Right cardiac atrium (tissue), 5 donors: ENCODE data around the gene CAMSAP1. TPM values are rescaled to one million over a fixed set of nuclear protein-coding genes. Genes with fewer than 3 reads are reported as not detected.

Source experiments
- ATAC-seq, 2 donors: fragments of 200-7000 bp; cut with Tn5 transposase; one replicate each; pipeline versions ENCODE4 v1.8.0 to v1.9.1; 2020; ENCODE audit warnings: moderate library complexity in 2 of 2, mild to moderate bottlenecking in 1 of 2
- DNase-seq, 3 donors: peaks; one replicate each; pipeline ENCODE4 v3.0.0-alpha.2; 2020
- H3K27ac ChIP-seq: one replicate; pipeline ENCODE4 v1.5.1; 2013; ENCODE audit warnings: mild to moderate bottlenecking, low read length, control low read depth, moderate library complexity
- H3K27me3 ChIP-seq: one replicate; pipeline ENCODE4 v1.6.1; 2013; ENCODE audit not compliant: control insufficient read depth, insufficient read depth
- H3K4me1 ChIP-seq: one replicate; pipeline ENCODE4 v1.6.1; 2013; ENCODE audit warnings: low read length; ENCODE audit not compliant: control insufficient read depth, insufficient read depth
- H3K4me3 ChIP-seq: one replicate; pipeline ENCODE4 v1.5.1; 2013; ENCODE audit warnings: low read length, control low read depth
- H3K9me3 ChIP-seq: one replicate; pipeline ENCODE4 v1.6.1; 2013; ENCODE audit warnings: low read length; ENCODE audit not compliant: control insufficient read depth
- WGBS: extraction: QIAGEN DNeasy Blood & Tissue Kit; methylation state at CpG from one replicate; pipeline ENCODE4 v1.1.7; 2013; 5-methylcytosine and 5-hydroxymethylcytosine counted together
- intact Hi-C, 4 donors: fragments of 100-400 bp; cut with DNase I; formaldehyde crosslinking; loops; one replicate each; pipeline versions ENCODE4 v1.11.0 to v1.14.0; 2022 to 2023
- polyA plus RNA-seq: library from polyadenylated mRNA; stranded (reverse); fragments of 200-250 nt; gene quantifications from one replicate; pipeline ENCODE4 v1.2.3, GENCODE V29; 2013
- total RNA-seq, 4 donors: library from RNA; stranded (reverse); fragmentation: NEBNext Ultra II Directional; extraction: Animal tissue kit (Norgen Biotek cat#: 25700); gene quantifications; one replicate each; pipeline ENCODE4 v1.2.1, GENCODE V29; 2021
- donor health status: healthy with polysubstance abuse.
- donor health status: DM: no; HTN: yes; CAD: no.
- donor health status: DM: no; HTN: no; CAD: no.
- donor health status: DM: no; HTN: yes; CAD: no; lungs with severe emphysema.
- donor health status: DM: yes; HTN: yes; CAD: no.

CAMSAP1 gene
- total and polyA plus RNA-seq, 5 donors, result 10.0 to 22.8 (median 18.2) TPM

DNA sequence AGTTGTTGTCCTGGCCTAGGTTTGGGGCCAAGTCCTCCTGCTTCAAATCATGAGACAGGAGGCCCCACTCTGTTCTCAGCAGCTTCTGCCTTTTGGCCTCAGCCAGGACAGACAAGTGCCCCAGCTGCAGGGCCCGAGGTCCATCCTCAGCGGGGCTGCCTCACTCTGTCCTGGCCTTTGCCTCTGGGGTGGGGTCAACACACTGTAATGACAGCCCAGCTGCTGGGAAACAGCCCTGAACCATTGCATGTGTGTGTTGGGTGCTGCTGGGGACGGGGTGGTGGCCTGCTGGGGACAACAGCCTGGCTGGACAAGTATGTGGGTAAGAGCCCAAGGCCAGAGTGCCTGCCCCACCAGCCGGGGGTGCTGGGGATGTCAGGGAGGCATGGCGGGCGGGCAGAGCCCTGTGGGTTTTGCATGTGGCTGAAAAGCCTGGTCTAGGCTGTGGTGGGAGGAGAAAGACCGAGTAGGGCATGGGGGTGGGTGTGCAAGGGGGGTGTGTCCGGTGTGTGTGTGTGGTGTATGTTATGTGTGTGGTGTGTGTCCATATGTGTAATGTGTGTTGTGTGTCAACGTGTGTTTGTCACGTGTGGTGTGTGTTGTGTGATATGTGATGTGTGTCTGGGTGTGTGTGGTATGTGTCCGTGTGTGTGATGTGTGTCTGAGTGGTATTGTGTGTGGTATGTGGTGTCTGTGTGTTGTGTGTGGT, 133.7 kb downstream of the CAMSAP1 start:
- intact Hi-C loops, result no loop called here
- no peak for DNase-seq
- H3K27me3 ChIP-seq, result no peaks in the 10 kb centered on the region
- WGBS, result 78% methylated on average over 11 of the region's 11 CpGs
- H3K4me1 ChIP-seq, result no peaks in the 10 kb centered on the region
- H3K27ac ChIP-seq, result no peak overlapping the region
- no peaks in the 10 kb centered on the region for H3K9me3 ChIP-seq
- H3K4me3 ChIP-seq, result no peak overlapping the region
- no peak for ATAC-seq

DNA sequence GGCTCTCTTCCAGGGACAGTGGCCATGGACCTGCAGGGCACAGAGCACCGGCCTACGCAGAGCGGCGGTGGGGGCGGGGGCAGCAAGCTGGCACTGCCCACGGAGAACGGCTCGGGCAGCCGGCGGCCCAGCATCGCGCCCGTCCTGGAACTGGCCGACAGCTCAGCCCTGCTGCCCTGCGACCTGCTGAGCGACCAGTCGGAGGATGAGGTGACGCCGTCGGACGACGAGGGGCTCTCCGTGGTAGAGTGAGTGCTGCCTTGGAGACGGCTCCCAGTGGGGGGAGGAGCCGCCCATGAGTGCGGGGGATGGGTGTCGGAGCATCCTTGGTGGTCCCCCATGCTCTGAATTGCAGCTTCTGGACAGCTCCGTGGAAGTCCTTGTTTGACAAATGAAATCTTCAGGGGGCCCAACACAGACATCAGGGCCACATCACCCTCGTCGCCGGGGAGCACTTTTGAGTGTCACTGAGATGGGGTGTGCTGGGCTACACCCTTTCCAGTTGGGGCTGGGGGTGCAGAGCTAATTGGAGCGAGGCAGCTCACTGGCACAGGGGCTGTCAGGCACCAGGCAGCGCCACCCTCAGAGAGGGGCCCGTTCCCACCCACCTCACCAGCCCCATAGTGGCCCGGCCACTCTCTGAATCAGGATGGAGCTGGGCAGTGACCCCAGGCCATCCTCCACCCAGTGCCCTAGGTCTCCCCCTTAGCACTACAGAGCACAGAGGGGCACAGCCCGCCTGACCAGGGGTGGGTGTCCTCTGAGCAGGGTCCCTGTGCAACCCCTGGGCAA, 134.4 kb downstream of the CAMSAP1 start:
- WGBS, result 64% methylated on average over 36 of the region's 36 CpGs

DNA sequence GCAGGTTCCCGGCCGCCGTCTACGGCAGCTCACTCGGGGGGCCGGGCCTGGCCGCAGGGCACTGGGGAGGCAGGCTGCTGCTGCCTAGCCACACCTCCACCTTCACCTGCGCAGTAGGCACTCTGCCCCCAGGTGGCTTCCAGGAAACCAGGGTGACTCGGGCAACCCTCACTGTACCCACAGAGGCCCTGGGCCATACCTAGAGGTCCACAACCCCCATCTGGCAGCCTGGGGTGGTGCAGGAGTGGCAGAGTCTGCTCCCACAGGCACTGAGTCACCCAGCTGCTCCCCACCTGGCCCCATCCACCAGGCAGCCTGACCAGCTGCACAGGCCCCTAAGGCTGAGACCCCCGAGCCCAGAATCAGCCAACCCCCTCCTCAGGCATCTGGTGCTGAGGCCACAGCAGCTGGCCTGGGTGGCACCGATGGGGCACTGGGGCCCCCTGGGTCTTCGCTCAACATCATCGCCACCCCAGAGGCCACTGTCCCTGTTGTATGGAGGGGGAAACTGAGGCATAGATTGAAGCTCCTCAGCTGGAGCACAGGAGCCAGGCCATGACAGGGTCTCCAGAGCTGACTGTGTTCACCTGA, 135.2 kb downstream of the CAMSAP1 start:
- WGBS, result 78% methylated on average over 13 of the region's 13 CpGs
- intact Hi-C loops, result no loop called here
- no peaks in the 10 kb centered on the region for H3K27me3 ChIP-seq
- H3K4me3 ChIP-seq, result no peak overlapping the region
- ATAC-seq, result no peak
- no peaks in the 10 kb centered on the region for H3K4me1 ChIP-seq
- no peak overlapping the region for H3K27ac ChIP-seq
- H3K9me3 ChIP-seq, result no peaks in the 10 kb centered on the region
- DNase-seq, result no peak

More for the DNA sequence above, 134.4 kb downstream of the CAMSAP1 start:
- no peak overlapping the region for H3K4me3 ChIP-seq
- H3K27me3 ChIP-seq, result no peaks in the 10 kb centered on the region
- H3K27ac ChIP-seq, result no peak overlapping the region
- no peaks in the 10 kb centered on the region for H3K4me1 ChIP-seq
- no peaks in the 10 kb centered on the region for H3K9me3 ChIP-seq
- ATAC-seq (no peak), DNase-seq (no peak)
- intact Hi-C loops, result no loop called here

DNA sequence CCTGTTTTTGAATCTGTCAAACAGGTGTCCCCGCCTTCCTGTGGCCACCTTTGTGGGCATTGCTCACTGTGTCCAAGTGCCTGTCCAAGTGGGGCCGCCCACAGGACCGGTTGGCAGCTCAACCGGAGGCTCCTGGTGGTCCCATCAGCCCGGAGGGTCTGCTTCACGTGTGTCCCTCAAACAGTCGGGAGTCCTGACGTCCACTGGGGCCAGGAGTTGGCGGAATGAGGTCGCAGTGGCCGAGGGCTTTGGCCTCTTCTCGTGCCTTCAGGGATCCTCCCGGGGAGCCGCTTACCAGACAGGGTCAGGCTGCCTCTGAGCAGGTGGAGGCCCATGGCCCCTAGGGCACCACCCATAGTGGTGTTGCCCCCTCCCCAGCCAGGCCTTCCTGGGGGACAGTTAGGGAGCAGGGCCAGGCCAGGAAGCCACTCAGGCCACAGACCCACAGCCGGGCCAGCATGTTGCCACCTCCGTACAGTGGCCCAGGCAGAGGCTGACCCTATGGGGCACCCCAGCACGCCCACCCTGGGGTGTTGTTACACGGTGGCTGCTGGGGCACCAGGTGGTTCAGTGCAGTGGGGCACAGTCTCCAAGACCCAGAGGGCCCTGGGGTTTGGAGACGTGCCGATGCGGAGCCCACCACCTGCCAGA, 135.8 kb downstream of the CAMSAP1 start:
- intact Hi-C loops, result no loop called here

DNA sequence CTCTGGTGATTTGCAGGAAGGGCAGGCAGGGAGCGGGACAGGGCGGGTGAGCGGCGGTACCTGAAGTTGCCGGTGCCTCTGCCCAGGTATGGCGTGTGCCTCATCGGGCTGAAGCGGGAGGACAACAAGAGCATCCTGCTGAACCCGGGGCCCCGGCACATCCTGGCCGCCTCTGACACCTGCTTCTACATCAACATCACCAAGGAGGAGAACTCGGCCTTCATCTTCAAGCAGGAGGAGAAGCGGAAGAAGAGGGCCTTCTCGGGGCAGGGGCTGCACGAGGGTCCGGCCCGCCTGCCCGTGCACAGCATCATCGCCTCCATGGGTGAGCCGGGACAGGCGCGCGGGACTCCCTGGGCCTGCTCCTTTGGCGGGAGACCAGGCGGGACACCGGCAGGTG, 136.6 kb downstream of the CAMSAP1 start:
- no peak for ATAC-seq
- intact Hi-C loops, result no loop called here
- Histone ChIP-seq H3K27ac (no peak overlapping the region), H3K4me3 (no peak overlapping the region), H3K4me1 (no peaks in the 10 kb centered on the region), H3K27me3 (no peaks in the 10 kb centered on the region), H3K9me3 (no peaks in the 10 kb centered on the region)
- DNase-seq, result no peak
- 87% methylated on average over 26 of the region's 26 CpGs for WGBS

More for the DNA sequence above, 135.8 kb downstream of the CAMSAP1 start:
- H3K4me1 ChIP-seq, result no peaks in the 10 kb centered on the region
- DNase-seq, result no peak
- H3K9me3 ChIP-seq, result no peaks in the 10 kb centered on the region
- no peak for ATAC-seq
- 88% methylated on average over 21 of the region's 21 CpGs for WGBS
- H3K27ac ChIP-seq, result no peak overlapping the region
- no peak overlapping the region for H3K4me3 ChIP-seq
- no peaks in the 10 kb centered on the region for H3K27me3 ChIP-seq

DNA sequence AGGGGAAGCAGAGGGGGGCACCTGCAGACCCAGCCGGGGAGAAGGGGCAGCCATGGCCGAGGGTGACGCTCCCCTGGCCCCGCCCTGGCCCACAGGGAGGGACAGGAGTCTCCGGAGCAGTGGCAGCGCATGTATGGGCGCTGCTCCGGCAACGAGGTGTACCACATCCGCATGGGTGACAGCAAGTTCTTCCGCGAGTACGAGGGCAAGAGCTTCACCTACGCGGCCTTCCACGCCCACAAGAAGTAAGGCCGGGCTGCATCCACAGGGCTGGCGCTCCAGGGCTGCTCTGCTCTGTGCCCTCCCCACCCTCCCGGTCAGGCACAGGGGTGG, 137.2 kb downstream of the CAMSAP1 start:
- DNase-seq (no peak), ATAC-seq (no peak)
- H3K4me3 ChIP-seq, result no peak overlapping the region
- no peaks in the 10 kb centered on the region for H3K9me3 ChIP-seq
- no peaks in the 10 kb centered on the region for H3K27me3 ChIP-seq
- WGBS, result 86% methylated on average over 19 of the region's 19 CpGs
- intact Hi-C loops, result no loop called here
- no peak overlapping the region for H3K27ac ChIP-seq
- no peaks in the 10 kb centered on the region for H3K4me1 ChIP-seq

DNA sequence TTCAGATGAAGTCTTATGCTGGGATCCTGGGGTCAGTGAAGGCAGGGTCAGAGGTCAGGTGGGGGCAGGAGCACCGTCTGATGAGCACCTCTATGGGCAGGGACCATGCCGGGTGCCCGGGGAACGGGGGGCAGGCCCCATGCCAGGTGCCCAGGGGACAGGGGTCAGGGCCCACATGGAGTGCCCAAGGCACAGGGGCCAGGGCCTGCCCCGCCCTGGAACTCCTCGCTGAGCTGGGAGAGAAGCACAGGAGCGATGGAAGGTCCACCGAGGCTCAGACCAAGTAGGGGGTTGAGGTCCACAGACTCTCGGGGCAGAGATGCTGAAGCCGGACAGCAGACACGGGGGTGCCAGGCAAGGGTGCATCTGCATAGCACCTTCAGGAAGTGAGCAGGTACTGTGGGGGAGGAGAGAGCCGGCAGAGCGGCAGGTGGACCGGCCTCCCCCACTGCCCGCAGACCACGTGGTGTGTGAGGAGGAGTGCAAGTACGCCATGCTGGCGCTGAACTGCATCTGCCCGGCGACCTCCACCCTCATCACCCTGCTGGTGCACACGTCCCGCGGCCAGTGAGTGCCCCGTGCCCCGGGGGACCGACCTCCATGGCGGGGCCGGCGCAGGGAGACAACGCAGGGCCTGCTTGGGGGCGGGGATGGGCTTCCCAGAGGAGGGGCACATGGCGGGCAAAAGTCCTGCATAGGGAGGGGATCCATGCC, 137.7 kb downstream of the CAMSAP1 start:
- ATAC-seq (no peak), DNase-seq (no peak)
- Histone ChIP-seq H3K27me3 (no peaks in the 10 kb centered on the region), H3K27ac (no peak overlapping the region), H3K4me1 (no peaks in the 10 kb centered on the region), H3K4me3 (no peak overlapping the region), H3K9me3 (no peaks in the 10 kb centered on the region)
- WGBS, result 87% methylated on average over 32 of the region's 32 CpGs
- intact Hi-C loops, result no loop called here

DNA sequence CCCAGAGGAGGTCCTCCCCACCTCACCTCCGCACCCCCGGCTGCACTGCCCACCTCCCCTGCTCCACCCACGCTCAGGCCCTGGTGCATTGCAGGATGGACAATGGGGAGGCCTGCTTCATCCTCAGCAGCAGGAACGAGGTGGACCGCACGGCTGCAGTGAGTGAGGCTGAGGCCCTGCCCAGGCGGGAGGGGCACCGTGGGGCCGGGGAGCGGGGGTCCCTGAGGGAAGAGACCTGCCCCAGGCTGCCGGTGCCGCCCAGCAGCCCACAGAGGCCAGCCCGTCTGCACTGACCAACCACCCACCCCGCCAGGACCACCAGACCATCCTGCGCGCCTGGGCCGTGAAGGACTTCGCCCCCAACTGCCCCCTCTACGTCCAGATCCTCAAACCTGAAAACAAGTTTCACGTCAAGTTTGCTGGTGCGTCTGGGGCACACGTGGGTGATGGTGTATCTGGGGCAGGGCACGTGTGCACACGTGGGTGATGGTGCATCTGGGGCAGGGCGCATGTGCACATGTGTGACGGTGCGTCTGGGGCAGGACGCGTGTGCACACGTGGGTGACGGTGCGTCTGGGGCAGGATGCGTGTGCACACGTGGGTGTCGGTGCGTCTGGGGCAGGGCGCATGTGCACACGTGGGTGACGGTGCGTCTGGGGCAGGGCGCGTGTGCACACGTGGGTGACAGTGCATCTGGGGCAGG, 138.7 kb downstream of the CAMSAP1 start:
- no peak for ATAC-seq
- no peaks in the 10 kb centered on the region for H3K9me3 ChIP-seq

DNA sequence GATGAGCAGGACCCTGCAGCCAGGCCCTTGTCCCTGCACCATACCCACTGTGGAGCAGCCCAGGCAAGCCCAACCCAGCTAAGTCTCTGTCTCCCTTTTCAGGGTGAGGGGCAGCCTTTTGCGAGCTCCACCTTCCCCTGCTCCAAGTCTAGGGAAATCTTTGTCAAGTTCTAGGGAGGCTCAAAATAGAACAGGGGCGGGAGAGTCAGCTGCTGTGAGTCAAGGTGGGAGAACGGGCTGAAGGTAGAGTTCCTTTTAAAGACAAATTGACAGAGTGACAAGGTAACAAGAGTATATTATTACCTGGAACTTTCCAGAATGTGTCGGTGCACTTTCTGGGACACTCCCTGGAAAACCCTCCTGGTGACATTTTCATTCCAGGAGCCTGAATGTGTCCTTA, 140.6 kb downstream of the CAMSAP1 start:
- Histone ChIP-seq H3K9me3 (no peaks in the 10 kb centered on the region), H3K4me3 (no peak overlapping the region), H3K4me1 (no peaks in the 10 kb centered on the region), H3K27ac (no peak overlapping the region), H3K27me3 (no peaks in the 10 kb centered on the region)
- DNase-seq (no peak), ATAC-seq (no peak)
- intact Hi-C loops, result no loop called here
- WGBS, result 90% methylated on average over 4 of the region's 4 CpGs

More for the DNA sequence above, 138.7 kb downstream of the CAMSAP1 start:
- H3K27me3 ChIP-seq, result no peaks in the 10 kb centered on the region
- H3K4me1 ChIP-seq, result no peaks in the 10 kb centered on the region
- no peak for DNase-seq
- no peak overlapping the region for H3K4me3 ChIP-seq
- no peak overlapping the region for H3K27ac ChIP-seq
- intact Hi-C loops, result no loop called here
- WGBS, result 90% methylated on average over 43 of the region's 43 CpGs

DNA sequence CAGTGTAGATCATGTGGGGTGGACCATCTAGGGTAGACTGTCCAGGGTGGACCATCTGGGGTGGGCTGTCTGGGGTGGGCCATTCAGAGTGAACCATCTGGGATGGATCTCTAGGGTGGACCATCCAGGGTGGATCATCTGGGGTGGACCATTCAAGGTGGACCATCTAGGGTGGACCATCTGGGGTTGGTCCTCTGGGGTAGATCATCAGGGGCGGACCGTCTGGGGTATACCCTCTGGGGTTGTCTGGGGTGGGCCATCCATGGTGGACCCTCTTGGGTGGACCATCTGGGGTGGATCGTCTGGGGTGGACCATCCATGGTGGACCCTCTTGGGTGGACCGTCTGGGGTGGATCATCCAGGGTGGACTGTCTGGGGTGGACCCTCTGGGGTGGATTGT, 141.1 kb downstream of the CAMSAP1 start:
- intact Hi-C loops, result no loop called here
- no peak overlapping the region for H3K27ac ChIP-seq
- H3K27me3 ChIP-seq, result no peaks in the 10 kb centered on the region
- H3K4me1 ChIP-seq, result no peaks in the 10 kb centered on the region
- no peak for ATAC-seq
- WGBS, result 93% methylated on average over 4 of the region's 4 CpGs
- H3K4me3 ChIP-seq, result no peak overlapping the region
- no peak for DNase-seq
- no peaks in the 10 kb centered on the region for H3K9me3 ChIP-seq
